HG02938 (cell line): ENCODE measurements around the gene TMEM238.

Experiments used
- ATAC-seq: cut with Tn5 transposase; IDR thresholded peaks from one replicate; pipeline ENCODE4 v1.9.1; 2021; ENCODE audit warnings: mild to moderate bottlenecking, moderate library complexity; ENCODE audit not compliant: unreplicated experiment

TMEM238 gene

GRCh38 chr19:55360902-55361301 lies 23.2 kb downstream of the TMEM238 start:
- ATAC-seq: no peak

GRCh38 chr19:55358943-55359908 lies 24.9 kb downstream of the TMEM238 start:
- ATAC-seq: no peak

GRCh38 chr19:55358493-55358892 lies 25.6 kb downstream of the TMEM238 start:
- no peak for ATAC-seq

GRCh38 chr19:55355213-55355821 lies 28.8 kb downstream of the TMEM238 start:
- no peak for ATAC-seq

- ATAC-seq: no peak
These were observed 29.3 kb downstream of the TMEM238 start, which contains the start of gene COX6B2 for GRCh38 chr19:55354698-55355212. COX6B2 (minus strand) TSS chr19:55354719; CDS start chr19:55354521, 198 bp downstream.

- ATAC-seq: no peak
These were observed 30.0 kb downstream of the TMEM238 start for GRCh38 chr19:55353803-55354697.

- ATAC-seq: no peak
These were observed 30.7 kb downstream of the TMEM238 start for GRCh38 chr19:55353356-55353802.

GRCh38 chr19:55352549-55353145 lies 31.4 kb downstream of the TMEM238 start:
- ATAC-seq: no peak

- no peak for ATAC-seq
These were observed 32.1 kb downstream of the TMEM238 start for GRCh38 chr19:55352040-55352439.

- no peak for ATAC-seq
These were observed 33.3 kb downstream of the TMEM238 start for GRCh38 chr19:55350620-55351315.

- ATAC-seq: no peak
These were observed 35.6 kb downstream of the TMEM238 start for GRCh38 chr19:55348317-55349034.

- ATAC-seq: no peak
These were observed 36.6 kb downstream of the TMEM238 start for GRCh38 chr19:55347442-55348009.

GRCh38 chr19:55346725-55347441 lies 37.2 kb downstream of the TMEM238 start:
- no peak for ATAC-seq

GRCh38 chr19:55345818-55346724 lies 38.0 kb downstream of the TMEM238 start:
- ATAC-seq: no peak

- ATAC-seq: no peak
These were observed 38.8 kb downstream of the TMEM238 start for GRCh38 chr19:55345101-55345817.

GRCh38 chr19:55344444-55344843 lies 39.6 kb downstream of the TMEM238 start:
- ATAC-seq: no peak
